SW 1271 (cell line): ENCODE data around the gene PYGM.
A peak's percentile ranks its signal among the peaks of the same experiment; 100 is the strongest.

ENCODE experiments used
- DNase-seq, 2 experiments: peaks; one replicate each; lab custom pipeline; 2025; lab: John Stamatoyannopoulos, UW

The PYGM gene

DNA sequence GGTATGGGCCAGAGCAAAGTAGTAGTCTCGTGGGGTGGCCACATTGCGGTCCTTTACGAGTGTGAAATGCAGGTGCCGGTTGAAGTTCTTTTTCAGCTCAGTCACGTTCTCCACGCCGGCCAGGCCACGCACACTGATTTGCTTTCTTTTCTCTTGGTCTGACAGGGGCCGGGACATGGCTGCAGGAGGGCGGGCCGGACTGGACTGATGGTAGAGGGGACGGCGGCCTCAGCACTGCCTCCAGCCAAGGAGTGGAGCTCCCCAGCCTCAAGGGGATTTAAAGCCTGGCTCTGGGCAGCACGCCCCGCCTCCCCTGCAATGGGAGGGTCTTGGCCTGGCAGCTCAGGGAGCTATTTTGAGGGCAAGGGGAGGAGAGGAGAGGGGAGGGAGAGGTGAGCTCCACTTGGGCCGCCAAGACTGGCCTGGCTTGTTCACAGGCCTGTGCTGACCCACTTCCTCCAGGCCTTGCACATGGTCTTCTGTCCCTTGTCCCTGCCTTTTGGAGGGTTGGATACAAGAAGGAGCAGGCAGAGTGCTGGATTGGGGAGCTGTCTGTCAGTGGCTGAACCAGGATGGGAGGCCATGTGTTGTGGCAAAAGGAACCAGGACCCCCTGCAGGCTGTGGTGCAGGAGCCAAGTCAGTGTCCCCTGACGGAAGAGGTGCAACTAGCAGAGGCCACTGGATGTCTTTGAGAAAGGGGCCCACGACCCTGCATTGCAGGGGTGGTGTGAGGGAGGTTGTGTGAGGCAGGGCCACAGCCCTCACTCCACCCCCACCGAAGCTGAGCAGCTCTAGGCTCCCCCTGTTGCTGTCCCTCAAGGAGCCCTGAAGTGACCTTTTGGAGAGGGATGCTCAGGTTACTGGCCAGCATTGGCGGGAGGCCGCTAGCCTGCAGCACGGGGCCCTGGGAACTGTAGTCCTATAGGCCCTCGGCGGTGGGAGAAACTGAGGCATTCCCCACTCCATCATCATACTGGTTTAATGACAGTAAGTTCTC is at the start of gene PYGM:
Gene PYGM (minus strand): TSS at position 253 of the 998 bp plus-strand sequence. CDS start 76 bp downstream, at position 177.
- no peak for DNase-seq

DNA sequence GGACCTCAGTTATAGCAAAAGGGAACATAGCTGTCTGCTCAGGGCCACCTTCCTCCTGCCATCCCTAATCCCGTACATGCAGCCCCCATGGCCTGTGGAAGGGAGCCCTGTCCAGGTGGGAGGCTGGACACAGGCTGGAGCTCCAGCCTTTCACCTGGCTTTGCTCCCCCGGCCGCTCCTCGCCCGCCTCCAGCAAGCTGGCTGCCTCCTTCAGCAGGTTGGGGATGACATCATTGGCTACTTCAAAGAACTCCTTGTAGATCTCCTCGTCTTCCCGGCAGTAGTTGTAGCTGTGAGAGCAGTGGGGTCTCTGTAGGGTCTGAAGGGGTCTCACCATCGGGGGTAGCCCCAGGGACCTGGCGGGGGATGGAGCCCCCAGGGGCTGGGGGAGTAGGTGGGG is 45.7 kb upstream of the PYGM start:
- DNase-seq: no peak

DNA sequence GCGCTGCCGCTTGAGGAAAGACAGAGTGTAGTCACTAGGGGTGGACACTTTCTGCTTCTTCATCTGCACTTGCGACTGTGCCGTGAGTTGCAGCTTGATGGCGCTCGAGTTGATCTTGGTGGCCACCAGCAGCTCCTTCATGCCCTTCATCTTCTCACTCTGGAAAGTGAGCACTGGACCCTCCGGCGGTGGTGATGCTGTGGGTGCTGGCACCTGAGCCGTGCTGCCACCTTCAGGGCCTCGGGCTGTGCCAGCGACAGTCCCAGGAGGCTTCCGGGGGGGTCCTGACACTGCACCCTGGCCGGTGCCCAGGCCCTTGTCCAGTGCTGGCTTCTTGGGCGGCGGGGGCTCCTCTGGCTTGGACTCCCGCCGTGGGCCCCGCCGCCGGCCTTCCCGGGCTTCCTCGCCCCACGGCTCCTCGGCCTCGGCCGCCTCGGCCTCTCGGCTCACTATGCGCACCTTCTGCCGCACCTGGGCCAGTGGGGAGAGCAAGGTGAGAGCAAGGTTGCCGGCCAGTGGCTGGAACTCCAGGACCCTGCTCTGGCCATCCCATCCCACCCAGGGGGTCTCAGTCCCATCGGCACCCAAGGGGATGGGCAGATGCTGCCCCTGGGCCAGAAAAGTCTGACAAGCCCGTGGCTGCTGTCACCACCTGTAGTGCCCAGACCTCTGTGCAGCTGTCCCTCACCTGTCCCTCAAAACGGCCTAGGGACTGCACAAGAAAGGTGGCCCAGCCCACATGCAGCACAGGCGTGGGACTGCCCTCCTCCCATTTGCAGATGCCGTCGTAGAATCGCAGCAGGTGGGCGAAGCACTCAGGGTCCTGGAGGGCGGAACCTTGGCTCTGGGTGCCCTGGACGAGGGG is 44.8 kb upstream of the PYGM start:
- no peak for DNase-seq

DNA sequence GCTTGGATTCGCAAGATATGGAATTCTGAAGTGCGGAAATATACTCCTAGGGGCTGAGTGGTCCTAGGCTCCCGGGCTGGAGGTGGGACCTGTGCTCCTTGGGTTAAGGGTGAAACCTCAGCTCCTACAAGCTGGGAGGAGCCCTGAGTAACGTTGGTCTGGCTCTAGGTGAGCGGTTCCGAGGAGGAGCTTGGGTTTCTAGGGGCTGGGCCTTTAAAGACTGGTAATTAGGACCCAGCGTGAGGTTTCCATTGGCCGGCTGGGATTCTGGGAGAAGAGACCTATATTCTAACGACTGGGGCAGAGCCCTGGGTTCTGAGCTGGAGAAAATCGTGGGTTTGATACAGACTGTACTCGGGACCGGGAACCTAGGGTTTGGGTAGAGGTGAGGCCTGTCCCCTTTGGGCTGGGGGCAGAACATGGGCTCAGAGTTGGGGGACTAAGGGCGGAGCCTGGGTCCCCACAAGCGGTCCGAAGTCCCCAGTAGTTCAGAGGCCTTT is 44.1 kb upstream of the PYGM start:
- DNase-seq: peak in 1 of 2 experiments; percentile 42

DNA sequence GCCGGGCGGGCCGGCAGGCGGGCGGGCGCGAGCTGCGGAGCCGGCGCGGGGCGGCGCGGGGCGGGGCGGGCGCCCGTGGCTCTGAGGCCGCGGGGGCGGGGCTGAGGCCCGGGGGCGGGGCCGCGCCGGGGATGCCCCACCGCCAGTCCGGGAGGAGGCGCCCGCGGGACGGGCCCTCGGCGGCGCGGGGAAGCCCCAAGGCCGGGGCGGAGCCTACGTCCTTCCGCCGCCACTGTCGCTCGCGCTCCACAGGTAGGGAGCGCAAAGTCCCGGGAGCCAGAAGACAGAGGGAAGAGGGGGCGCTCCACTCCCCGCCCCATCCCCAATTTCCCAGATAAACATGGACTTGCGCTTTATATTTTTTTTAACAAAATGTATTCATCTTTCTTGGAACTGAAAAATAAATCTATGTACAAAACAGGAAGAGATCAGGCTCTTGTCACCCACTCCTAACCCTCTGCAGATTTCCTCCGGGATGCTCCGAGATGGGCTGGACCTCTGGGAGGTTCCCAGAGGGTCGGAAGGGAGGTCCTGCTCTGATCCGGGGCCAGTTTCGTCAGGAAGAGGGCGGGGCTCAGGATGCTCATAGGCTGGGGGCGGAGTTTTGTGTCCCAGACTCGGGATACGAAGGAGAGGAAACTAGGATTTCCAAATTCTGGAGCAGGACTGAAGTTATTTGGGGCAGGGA is 43.5 kb upstream of the PYGM start, which contains the start of gene MAP4K2:
Gene MAP4K2 (minus strand): TSS at position 57 of the 688 bp plus-strand sequence. CDS start 65 bp downstream, outside the sequence.
- DNase-seq: peak; percentile 72 to 85

DNA sequence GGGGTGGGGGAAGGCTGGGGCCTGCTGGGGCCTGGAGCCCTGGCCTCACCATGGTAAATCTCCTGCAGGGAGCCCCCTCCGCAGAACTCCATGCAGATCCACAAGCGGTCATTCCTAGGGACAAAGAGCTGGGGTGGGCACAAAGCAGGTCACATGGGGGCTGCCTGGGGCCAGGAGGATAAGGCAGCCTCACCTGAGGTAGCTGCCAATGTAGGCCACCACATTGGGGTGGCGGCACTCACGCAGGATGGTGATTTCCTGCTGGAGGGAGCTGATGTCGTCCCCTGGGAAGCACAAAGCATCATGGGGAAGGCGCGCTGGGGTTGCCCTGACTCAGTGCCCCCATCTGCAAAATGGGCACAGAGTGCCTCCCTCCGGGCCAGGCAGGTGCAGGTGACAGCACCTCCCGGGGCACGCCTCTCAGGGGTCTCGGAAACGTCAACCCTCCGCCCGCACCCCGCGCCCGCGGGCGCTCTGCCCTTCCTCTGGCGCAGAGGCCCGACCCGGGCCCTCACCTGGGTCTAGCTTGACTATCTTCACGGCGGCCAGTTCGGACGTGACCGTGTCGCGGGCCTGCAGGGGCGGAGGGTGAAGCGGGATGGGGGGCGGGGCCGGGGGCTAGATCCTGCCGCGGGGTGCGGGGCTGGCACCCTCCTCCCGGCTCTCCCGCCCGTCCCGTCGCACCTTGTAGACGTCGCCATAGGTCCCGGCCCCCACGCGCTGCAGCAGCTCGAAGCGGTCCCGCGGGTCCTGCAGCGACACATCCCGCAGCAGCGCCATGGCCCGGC is 42.8 kb upstream of the PYGM start:
- peak in 1 of 2 experiments; percentile 41 for DNase-seq

DNA sequence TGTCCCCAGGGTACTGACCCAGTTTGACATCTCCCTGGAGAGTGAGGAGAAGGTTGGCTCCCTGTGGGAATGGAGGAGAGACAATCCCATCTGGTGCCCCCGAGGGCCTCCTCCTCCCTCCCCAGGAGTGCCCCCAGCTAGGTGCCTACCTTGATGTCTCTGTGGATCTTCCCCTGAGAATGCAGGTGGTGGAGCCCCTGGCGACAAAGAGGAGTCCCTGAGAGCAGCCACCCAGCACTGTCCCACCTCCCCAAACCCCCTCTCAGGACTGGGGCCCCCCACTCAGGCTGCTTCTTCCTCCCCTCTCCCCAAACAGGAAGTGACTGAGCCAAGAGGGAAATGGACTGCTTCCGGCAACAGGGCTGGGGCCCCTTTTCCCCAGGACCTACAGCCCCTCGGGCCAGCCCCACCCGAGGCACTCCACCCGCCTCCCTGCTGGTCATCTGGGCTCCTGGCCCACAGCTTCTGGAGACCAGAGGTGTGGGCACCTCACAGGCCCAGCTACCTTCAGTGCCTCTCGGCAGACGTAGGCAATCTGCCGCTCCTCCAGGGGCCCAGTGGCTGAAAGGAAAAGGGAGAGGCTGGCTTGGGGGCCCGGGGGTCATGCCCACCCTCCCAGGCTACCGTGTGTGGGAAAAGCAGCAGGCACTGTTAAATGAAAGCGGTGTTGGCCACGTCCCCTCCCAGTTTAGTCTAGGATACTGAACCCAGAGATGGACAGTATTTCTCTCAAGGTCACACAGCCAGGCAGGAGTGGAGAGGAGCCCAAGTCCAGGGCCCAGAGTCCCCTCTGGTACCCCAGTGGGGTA is 42.0 kb upstream of the PYGM start:
- DNase-seq: no peak

DNA sequence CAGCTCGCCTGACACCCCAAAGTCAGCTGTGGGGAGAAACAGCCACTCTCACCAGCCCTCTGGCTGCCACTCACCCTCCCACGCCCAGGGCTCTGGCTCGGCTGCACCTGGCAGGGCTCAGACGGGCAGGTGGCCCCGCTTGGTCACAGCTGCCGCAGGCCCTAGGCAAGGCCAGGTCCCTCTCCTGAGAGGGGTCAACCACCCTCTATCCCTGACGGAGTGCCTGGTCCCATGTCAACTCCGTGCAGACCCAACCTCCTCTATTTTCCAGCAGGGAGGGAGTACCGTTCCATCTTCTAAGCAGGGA is 41.3 kb upstream of the PYGM start:
- DNase-seq: no peak

DNA sequence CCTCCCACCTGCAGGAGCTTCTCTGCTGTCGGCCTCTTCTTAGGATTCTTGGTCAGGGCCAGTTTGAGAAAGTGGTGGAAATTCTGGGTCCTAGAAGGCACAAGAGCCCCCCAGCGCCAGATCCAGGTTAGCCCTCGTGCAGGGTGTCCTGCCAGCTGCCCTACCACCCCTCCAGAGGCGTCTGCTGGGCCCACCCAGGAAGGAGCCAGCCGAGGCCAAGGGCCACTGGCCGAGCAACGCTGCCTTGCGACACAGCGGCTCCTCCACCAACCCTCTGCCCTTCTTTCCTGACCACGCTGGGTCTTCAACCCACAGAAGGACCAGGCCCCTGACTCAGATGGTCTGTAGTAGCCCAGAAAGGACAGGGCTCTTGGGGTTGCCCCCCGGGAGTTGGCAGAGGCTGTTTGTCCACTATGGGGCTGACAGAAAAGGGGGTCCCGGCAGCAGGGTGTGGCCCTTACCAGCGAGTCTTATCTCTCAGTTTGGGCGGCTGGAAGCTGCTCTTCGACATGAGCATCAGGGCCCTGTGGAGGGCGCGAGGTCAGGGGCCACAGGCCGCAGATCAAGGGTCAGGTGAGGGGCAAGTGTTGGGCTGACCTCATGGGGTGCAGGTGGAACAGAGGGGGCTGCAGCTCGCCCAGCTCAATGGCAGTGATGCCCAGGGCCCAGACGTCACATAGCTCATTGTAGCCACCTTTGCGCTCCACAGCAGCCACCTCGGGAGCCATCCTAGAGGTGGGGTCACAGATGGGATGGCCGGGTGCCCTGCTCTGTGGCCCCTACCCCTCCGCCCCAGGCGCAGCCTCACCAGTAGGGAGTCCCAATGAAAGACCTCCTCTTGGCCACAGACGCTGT is 40.8 kb upstream of the PYGM start:
- DNase-seq: no peak

DNA sequence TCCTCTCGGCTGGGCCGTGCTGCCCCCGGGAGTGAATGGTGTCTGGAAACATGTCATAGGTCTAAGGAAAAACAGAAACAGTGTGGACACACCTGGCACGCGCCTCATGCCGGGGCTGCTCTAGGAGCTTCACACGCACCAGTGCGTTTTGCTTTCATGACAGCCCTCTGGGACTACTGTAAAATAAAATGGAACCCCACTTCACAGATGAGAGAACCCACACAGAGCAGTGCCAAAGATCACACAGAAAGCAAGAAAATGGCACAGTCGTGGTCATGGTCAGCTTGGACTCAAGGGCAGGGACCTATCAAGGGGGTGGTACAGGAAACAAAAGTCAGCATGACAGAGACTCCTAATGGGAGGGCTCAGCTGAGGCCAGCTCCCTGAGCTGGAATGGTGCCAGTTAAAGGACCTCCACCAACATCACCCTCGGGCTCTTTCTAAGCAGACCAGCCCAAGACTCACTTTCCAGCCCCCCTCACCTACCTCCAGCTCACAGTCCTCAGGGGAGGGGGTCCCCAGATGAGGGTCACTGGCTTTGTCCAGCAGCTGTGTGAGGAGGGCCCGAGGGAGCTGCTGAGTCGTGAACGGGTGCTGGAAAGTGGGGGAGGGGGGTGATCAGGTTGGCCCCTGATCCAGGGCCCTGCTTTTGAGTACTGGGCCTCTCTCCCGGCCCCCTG is 40.0 kb upstream of the PYGM start:
- DNase-seq: peak in 1 of 2 experiments; percentile 4

DNA sequence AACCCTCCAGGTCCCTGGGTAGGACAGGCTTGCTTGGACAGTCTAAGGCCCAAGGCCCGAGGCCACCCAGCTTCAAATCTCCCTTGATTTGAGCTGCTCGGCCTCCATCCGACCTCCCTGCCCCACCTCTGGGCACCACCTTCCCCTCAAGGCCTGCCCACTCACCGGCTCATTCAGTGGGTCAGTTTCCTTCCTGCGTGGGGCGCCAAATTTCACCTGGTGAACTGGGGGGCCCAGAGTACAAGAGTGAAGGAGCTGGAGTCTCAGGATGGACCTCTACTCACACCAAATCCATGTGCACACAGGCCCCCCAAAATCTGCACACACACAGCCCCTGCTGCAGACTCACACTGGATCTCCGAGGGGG is 39.5 kb upstream of the PYGM start:
- DNase-seq: no peak

DNA sequence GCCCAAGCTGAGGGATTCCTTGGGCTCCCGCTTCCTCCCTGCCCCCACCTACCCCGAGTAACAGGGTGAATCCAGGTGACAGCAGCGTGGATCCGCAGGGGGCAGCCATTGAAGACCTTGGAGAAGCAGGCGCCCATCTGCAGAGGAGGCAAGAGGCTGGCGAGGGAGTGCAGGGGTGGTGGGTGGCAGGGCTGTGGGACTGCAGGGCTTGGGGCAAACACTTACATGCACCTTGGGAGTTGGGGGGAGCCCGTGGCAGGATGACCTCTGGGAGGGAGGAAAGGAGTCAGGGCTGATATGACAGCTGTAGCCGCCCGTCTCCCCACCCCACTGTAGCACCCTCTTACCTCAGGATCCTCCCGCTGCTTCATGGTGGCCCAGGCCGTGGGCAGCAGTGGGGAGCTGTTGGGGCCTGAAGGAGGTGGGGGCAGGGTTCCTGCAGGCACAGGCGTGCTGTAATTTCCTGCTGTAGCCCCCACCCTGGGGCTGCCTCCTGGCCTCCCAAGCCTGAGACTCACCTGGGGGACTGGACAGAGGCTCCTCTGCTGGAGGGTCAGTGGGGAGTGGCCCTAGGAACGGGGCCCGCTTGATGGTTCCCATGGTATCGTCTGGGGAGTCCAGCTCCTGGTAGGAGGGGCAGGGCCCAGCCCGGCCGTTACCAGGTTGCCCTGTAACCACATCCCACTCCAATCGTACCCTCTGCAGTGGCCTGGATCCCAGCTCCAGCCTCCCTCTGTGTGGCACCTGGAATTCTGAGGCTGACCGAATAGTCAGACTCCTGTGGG is 37.2 kb upstream of the PYGM start:
- no peak for DNase-seq

DNA sequence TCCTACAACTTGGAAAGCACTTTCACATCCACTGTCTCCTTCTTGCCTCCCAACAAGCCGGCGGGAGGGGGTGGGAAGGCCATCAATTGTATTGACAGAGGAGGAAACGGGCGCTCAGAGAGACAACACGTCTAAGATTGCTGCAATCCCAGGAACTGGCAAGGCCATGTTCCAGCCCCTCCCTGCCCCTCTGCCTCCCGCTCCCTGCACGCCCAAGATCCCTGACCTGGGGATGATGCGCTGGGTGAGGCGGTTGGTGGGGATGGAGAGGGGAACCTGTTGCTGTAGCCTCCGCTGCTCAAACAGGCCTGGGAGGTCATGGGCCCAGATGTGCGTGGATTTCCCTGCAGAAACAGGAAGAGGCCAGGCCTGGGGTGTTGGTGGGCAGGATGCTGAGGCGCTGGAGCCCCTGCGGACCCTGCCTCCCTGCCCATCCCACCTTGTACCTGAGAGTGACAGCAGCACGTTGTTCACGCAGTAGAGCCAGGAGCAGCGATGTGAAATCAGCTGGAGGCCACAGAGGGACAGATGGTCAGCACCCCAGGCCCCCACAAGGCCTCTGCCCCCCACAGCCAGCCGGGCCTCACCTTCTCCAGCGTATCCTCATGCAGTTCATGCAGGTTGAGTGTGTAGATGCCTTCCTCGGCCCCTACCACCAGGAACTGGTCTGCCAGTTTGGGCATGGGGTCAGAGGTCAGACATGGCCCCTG is 36.4 kb upstream of the PYGM start:
- DNase-seq: no peak

DNA sequence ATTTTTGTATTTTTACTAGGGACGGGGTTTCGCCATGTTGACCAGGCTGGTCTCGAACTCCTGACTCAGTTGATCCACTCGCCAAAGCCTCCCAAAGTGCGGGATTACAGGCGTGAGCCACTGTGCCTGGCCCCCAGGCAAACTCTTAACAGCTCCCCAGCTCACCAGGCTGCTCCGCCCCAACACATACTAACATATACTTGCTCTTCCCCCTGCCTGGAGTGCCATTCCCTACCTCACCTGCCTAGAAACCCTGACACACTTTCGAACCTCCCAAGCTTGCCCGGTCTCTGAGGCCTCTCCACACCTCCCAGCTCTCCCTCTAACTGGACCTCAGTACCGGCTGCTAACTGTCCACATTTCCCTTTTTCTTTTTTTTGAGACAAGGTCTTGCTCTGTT is 34.8 kb upstream of the PYGM start:
- DNase-seq: no peak

DNA sequence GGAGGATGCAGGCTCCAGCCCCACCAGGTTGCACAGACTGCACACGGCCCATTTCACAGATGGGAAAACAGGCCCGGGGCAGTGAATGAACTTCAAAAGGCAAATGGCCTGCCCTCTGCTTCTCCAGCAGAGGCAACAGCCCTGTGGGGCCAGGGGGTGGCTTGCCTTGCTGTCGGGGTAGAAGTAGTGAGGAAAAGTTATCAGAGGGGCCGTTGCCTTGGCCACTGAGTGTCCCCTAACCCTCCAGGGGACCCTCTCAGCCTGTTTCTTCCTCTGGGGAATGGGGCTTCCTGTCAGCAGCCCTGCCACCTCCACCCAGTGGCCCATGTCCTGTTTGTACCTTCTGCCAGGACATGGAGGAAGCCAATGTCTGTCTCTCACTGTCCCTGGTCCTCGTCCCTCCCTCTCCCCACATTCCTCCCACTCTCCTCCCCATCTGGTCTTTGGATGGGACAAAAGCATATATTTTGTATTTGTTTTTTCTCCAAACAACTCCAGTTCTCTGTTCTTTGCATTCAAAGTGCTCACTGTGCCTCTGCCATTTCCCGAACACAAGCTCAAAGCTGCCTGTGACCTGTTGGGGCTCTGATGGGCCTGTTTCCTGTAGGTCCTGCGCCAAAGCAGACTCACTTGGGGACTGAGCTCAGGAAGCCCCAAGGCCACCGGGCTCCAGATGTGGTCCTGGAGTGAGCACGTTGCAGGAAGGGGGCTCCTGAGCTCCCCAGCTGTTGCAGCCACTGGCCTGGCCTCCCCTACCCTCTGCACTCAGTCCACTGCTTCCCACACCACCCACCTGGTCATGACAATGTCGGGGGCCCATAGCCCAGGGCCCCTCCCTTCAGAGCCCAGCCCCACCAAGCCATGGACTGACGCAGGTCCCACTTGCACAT is 33.7 kb upstream of the PYGM start:
- no peak for DNase-seq

DNA sequence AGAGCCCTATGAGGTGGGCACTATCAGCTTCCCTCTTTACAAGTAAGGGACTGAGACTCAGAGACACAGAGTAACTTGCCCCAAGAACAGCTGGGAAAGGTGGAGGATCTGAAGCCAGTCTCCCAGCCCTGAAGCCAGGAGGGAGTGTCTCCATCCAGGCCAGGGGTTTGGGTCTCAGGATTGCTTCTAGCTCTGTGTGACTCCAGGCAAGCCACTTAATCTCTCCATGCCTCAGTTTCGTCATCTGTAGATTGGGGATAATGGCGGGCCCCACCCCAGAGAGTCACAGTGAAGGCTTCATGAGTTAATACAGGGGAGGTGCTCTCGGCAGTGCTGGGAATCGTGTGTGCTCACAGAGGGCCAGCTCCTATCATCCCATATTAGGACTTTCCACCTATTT is 32.7 kb upstream of the PYGM start:
- no peak for DNase-seq
